Measurements from ENCODE around the gene VPS35.
A peak's percentile ranks its signal among the peaks of the same experiment; 100 is the strongest.
"Not testable (repeated sequence)": the region's sequence is repeated elsewhere in the genome, so short reads cannot be mapped to it uniquely, and the experiment has no call there.

The VPS35 gene

DNA sequence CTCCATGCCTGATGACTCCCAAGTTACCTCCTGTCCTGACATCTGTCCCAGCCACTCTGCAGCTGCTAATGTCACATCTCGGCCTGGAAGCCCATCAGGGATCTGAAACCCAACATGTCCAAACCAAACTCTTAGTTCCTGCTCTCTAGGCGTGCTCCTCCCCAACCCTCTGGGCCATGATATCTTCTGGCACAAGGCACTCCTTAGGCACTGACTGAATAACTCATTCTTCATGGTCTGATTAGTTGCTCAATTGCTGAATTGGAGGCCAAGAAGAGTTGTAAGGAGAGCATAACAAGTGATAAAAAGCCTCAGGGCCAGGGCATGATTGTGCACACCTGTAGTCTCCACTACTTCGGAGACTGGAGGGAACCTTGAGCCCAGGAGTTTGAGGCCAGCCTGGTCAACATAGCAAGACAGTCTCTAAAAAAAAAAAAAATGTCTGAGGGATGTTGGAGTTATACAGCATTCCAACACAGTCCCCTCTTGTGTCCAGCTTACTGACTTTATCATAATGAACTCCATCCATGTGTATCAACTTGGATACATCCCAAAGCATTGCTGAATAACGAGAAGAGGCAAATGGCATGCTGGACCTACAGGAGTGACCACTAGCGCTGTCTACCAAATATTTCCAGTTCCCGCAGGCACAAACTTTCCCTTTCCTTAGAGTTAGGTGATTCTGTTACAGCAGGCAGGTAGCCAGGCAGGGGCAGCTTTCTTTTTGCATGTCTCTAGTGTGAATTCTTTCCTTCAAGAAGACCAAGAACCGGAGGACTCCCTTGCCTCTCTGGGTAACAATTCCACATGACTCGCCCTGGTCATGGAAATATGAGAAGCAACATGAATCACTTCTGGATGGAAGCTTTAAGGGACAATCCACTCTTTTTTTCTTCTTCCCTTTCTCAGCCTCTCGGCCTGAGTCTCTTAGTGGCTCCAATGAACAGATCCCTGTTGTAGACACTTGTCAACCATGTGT lies 49.7 kb downstream of the VPS35 start:
- DNase-seq (ENCODE audit: low read depth): peak; percentile 65
- TF ChIP-seq, protein P1, sequence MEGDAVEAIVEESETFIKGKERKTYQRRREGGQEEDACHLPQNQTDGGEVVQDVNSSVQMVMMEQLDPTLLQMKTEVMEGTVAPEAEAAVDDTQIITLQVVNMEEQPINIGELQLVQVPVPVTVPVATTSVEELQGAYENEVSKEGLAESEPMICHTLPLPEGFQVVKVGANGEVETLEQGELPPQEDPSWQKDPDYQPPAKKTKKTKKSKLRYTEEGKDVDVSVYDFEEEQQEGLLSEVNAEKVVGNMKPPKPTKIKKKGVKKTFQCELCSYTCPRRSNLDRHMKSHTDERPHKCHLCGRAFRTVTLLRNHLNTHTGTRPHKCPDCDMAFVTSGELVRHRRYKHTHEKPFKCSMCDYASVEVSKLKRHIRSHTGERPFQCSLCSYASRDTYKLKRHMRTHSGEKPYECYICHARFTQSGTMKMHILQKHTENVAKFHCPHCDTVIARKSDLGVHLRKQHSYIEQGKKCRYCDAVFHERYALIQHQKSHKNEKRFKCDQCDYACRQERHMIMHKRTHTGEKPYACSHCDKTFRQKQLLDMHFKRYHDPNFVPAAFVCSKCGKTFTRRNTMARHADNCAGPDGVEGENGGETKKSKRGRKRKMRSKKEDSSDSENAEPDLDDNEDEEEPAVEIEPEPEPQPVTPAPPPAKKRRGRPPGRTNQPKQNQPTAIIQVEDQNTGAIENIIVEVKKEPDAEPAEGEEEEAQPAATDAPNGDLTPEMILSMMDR (IDR thresholded peaks at IDR 0.05; ENCODE audit: insufficient read depth, low read depth, low read length, missing control alignments): no peak
- H3K4me3 ChIP-seq (ENCODE audit: low read length): no peak overlapping the region

GRCh38 chr16:46632778-46633733 lies 55.9 kb downstream of the VPS35 start:
- H3K4me3 ChIP-seq (ENCODE audit: low read length): no peak overlapping the region

GRCh38 chr16:46629331-46630219 lies 59.4 kb downstream of the VPS35 start:
- DNase-seq (ENCODE audit: low read depth): peak; percentile 42
- no peak overlapping the region for H3K4me3 ChIP-seq (ENCODE audit: low read length)
- TF ChIP-seq, protein P1 (IDR thresholded peaks at IDR 0.05; ENCODE audit: insufficient read depth, low read depth, low read length, missing control alignments): peak; percentile 52

More at GRCh38 chr16:46632778-46633733, 55.9 kb downstream of the VPS35 start:
- TF ChIP-seq, protein P1 (IDR thresholded peaks at IDR 0.05; ENCODE audit: insufficient read depth, low read depth, low read length, missing control alignments): no peak
- no peak for DNase-seq (ENCODE audit: low read depth)

- no peak overlapping the region for H3K4me3 ChIP-seq (ENCODE audit: low read length)
- TF ChIP-seq, protein P1 (IDR thresholded peaks at IDR 0.05; ENCODE audit: insufficient read depth, low read depth, low read length, missing control alignments): no peak
- no peak for DNase-seq (ENCODE audit: low read depth)
Observed at GRCh38 chr16:46627746-46628145, 61.2 kb downstream of the VPS35 start.

GRCh38 chr16:46626681-46627080 lies 62.3 kb downstream of the VPS35 start:
- H3K4me3 ChIP-seq (ENCODE audit: low read length); DNase-seq (ENCODE audit: low read depth): not testable (repeated sequence)

- not testable (repeated sequence) for H3K4me3 ChIP-seq (ENCODE audit: low read length)
Observed at GRCh38 chr16:46624862-46625261, 64.1 kb downstream of the VPS35 start.

DNA sequence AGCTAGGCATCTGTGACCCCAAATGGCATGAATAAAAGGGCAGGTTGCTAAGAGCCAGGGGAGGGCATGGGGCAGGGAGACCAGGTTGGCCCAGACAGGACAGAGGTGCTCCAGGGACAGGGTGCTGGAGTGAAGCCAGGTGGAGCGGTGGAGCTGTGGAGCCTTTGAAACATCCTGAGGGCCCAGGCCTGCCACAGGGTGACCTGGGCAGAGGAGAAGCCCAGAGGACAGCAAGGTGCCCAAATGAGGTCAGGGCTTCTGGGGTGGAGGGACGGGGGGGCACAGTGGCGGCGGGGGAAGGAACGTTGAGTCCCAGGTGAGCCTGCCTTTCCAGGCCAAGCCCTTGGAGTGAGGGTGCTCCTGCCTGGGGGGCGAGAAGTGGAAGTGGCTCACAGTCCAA lies 65.3 kb downstream of the VPS35 start:
- not testable (repeated sequence) for DNase-seq (ENCODE audit: low read depth); H3K4me3 ChIP-seq (ENCODE audit: low read length)

More at GRCh38 chr16:46624862-46625261, 64.1 kb downstream of the VPS35 start:
- not testable (repeated sequence) for DNase-seq (ENCODE audit: low read depth)

- not testable (repeated sequence) for H3K4me3 ChIP-seq (ENCODE audit: low read length); DNase-seq (ENCODE audit: low read depth)
Observed at GRCh38 chr16:46623246-46623645, 65.7 kb downstream of the VPS35 start.
